HG02571 (cell line): ENCODE measurements around the gene RHOXF2.
"Not testable (repeated sequence)": the region's sequence is repeated elsewhere in the genome, so short reads cannot be mapped to it uniquely, and the experiment has no call there.

Experiments used
- ATAC-seq: cut with Tn5 transposase; IDR thresholded peaks from one replicate; pipeline ENCODE4 v1.9.1; 2021; ENCODE audit warnings: mild to moderate bottlenecking, moderate library complexity; ENCODE audit not compliant: unreplicated experiment

RHOXF2 gene

DNA sequence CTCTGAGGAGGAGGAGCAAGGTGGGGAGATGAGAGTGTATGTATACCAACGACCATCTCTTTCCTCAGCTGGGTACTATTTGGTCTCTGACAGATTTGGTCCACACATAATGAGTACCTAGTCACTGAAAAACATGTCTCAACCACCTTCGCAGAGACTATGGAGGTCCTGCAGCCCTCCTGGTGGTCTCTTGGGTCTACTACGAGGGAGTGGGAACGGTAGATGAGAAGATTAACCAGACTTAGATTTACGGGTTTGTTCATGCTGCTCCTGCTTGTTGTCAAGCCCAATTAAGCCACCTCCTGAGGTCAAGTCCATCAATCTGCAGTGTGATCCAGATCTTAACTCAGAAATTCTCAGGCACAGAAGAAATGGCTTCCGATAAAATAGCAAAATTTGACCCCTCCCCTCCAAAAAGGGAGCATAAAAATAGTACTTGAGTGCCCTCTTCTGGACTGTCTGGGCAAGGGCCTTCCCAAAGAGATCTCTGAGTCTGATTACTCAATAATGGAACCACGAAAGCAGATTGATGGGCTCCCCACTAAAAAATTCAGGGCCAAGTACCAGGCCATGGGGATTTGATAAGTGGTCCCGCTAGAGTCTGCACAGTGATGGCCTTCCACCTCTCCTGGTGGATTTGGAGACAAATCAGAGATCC is 38.3 kb downstream of the RHOXF2 start:
- not testable (repeated sequence) for ATAC-seq

DNA sequence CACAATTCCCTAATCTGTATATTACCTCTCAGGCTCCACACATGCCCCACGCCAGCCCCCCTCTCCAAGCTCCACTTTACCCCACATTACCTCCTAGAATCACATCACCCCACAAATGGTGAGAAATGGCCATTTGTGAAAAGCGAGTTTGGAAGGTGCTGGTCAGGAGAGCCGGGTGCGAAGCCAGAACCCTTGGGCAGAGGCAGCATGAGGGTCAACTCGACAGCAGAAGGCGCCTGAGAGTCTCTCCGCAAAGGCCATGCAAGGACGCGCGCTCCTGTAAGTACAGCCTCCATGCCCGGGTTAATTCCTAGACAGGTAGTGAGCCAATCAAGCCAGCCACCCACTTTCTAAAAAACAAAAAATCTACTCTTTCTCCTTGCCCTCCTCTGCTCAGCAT is 42.4 kb downstream of the RHOXF2 start:
- no peak for ATAC-seq

DNA sequence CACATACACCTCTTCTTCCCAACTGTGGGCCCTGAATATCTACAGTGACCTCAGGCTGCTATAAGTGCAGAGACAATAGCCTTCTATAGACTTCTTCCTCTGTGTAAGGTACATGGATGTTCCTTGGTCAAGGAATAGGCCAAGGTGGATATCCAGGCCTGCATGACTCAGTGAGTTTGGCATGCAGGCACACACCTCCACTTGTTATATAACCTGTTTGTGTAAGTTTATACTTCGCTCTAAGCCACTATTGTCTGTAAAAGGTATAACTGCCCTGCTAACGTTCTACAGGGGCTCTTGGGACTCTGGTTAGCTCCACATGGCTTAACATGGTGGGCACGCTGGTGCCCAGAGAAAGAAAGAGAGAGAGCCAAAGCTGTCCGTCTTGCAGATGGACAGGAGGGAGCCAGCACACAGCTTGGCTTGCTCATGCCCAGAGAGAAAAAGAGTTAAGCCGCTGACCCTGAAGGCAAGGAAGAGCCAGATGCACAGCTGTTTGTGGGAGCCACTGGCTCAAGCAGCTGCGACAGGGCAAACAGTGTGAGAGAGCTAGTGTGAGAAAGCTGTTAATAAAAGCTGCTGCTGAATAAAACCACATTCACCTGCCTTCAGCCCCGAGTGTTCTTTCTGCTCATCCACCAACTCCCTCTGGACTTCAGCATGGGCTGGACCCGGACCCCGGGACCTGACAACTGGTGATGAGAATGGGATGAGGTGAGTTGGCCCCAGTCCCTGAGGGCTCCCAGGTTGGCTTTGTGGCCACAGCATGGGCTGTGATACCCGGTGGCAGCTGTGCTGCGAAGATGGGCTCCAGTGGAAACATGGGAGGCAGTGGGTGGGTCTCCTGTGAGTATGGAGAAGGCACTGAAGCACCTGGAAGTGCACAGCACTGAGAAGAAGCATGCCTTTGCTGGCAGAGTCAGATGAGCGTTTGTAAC is 47.7 kb downstream of the RHOXF2 start:
- ATAC-seq: no peak

DNA sequence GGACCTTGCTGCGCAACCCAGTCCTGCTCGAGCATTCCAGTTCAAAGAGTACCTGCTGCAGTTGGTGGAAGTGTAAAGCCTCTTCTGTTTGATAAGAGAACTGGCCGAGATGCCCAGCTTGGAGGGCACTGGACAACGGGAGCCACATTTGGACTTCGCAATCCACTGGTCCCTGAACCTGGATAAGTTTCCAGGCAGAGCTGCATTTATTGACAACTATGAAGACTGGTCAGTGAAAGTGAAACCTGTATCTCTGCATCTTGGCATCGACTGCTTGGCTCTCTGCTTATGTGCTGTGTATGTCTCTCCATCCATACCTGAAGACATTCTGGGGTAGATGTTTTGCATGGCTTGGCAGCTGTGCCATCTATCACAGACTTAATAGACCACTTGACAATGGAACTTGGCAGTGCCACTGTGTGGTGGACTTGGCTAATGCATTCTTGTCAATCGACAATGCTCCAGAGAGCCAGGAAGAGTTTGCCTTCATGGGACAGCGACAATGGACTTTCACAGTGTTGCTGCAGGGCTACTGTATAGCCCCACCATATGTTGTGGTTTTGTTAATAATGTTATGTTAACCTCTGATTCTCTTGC is 48.7 kb downstream of the RHOXF2 start:
- no peak for ATAC-seq

- peak; percentile 78 for ATAC-seq
Measured at GRCh38 chrX:120213438-120214265, 55.2 kb downstream of the RHOXF2 start.
